Esophagus squamous epithelium (tissue), 5 donors: ENCODE data around the gene GSX1. TPM values are rescaled to one million over a fixed set of nuclear protein-coding genes. Genes with fewer than 3 reads are reported as not detected.

Experiments used
- DNase-seq: peaks from one replicate; lab custom pipeline; 2025; lab: John Stamatoyannopoulos, UW
- H3K27ac ChIP-seq, 4 donors: fragments of 200-600 bp; sonication (generic); one replicate each; pipeline ENCODE4 v1.5.1; 2016 to 2019; ENCODE audit warnings: mild to moderate bottlenecking in 1 of 4
- H3K27me3 ChIP-seq, 4 donors: fragments of 200-600 bp; sonication (generic); 1 replicate in 3 of 4; 2 replicates in 1 of 4; pipeline versions ENCODE4 v1.5.1 to v1.6.0; 2017 to 2021; ENCODE audit warnings: antibody characterized with exemption in 1 of 4
- H3K36me3 ChIP-seq, 3 donors: fragments of 200-600 bp; sonication (generic); one replicate each; pipeline ENCODE4 v1.5.1; 2016 to 2019
- H3K4me1 ChIP-seq, 3 donors: fragments of 200-600 bp; sonication (generic); one replicate each; pipeline ENCODE4 v1.5.1; 2017 to 2019
- H3K4me3 ChIP-seq, 4 donors: fragments of 200-600 bp; sonication (generic); 1 replicate in 3 of 4; 2 replicates in 1 of 4; pipeline ENCODE4 v1.5.1; 2016 to 2019; ENCODE audit warnings: mild to moderate bottlenecking in 2 of 4, moderate library complexity in 1 of 4
- H3K9me3 ChIP-seq, 3 donors: fragments of 200-600 bp; sonication (generic); one replicate each; pipeline ENCODE4 v1.5.1; 2016 to 2019
- POLR2A ChIP-seq, 4 donors: fragments of 450-650 bp; IDR thresholded peaks; one replicate each; pipeline ENCODE4 v1.6.1; 2017; ENCODE audit warnings: antibody characterized with exemption in 4 of 4, mild to moderate bottlenecking in 4 of 4, moderate library complexity in 3 of 4
- WGBS, 2 donors: methylation state at CpG; one replicate each; pipeline ENCODE4 v1.1.5; 2018; 5-methylcytosine and 5-hydroxymethylcytosine counted together
- intact Hi-C: fragments of 100-400 bp; cut with DNase I; formaldehyde crosslinking; loops from one replicate; pipeline ENCODE4 v1.15.0; 2022
- total RNA-seq, 4 donors: library from RNA; depleted of rRNA; stranded (reverse); fragments of >200 nt; gene quantifications; one replicate each; pipeline ENCODE4 v1.1.0, GENCODE V29; 2016
- TF ChIP-seq, protein P1 (sequence below), 6 experiments: fragments of 450-650 bp in 4 of 6; fragments of 200-600 bp in 2 of 6; sonication (generic) in 2 of 6; IDR thresholded peaks; one replicate each; pipeline ENCODE4 v1.5.1; 2016 to 2019; ENCODE audit warnings: antibody characterized with exemption in 6 of 6, mild to moderate bottlenecking in 4 of 6, moderate library complexity in 4 of 6
- donor health status: DM: yes; HTN: yes; CAD: no.

The GSX1 gene
- total RNA-seq, 4 donors from 2014 or later = not detected

DNA sequence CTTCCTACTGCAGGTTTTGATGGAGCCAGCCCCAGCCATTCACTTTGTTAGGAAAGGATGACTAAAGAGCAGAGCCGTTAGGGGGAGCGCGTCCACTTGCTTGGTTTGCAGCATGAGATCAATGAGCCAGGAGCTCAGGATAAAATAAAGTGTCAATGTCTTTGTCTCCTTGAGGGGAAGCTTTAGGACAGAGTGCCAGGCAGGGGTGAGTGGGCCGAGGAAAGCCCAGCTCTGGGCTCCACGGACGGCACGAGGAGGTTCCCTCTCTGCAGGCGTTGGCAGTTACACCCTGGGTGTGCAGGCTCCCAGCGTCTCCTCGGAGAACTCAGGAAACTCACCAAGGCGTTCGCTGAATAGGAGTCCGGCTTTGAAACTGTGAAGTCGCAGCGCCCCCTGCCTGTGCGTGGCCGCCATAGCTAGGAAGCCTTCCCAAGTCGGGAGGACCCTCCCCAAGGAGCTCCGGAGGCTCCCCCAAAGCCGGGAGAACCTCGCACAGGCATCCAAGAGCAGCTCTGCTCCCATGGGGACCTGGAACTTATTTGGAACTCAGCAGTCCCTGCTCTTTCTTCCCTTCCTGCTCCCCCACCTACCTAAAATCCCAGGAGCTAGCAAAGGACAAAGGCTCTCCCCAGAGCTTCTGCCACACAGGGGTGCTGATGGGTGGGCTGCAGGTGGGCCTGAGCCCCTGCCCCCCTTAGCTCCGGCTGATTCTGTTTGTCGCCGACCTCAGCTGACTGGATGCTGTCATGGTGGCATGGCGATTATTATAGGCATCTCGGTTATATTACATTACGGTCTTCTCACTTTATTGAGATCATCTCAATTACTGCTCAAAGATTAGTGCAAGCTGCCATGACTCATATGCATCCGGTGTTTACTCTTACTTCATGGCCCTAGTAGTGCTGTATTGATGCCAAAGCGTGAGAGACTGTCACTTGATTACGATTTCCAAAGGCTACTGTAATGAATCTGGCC lies 34.4 kb downstream of the GSX1 start:
- 5 to 12% methylated on average over 14 to 16 of the region's 30 CpGs for WGBS, 2 donors
- H3K27ac ChIP-seq = no peak overlapping the region

DNA sequence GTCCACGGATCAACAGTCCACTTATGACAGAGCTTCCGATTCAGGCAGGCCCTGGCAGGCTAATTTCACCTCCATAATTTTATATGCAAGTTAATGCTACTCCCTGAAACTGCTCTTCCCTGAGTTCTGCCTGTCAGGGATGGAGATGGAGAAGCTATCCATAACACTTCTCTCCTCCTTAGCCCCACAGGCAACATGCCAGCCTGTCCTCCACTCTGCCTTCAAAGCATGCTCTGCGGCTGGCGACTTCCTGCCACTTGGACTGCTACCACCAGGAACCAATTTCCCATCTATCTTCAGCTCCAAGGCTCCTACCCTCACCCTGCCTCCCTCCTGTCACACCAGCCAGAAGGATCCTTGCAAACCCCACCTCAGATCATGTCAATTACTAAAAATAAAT lies 35.4 kb downstream of the GSX1 start:
- peaks cover 0 to 18% (median 6%) of the 10 kb centered on the region in 3 donors for H3K4me1 ChIP-seq
- H3K36me3 ChIP-seq = no peaks in the 10 kb centered on the region
- TF ChIP-seq, protein P1, sequence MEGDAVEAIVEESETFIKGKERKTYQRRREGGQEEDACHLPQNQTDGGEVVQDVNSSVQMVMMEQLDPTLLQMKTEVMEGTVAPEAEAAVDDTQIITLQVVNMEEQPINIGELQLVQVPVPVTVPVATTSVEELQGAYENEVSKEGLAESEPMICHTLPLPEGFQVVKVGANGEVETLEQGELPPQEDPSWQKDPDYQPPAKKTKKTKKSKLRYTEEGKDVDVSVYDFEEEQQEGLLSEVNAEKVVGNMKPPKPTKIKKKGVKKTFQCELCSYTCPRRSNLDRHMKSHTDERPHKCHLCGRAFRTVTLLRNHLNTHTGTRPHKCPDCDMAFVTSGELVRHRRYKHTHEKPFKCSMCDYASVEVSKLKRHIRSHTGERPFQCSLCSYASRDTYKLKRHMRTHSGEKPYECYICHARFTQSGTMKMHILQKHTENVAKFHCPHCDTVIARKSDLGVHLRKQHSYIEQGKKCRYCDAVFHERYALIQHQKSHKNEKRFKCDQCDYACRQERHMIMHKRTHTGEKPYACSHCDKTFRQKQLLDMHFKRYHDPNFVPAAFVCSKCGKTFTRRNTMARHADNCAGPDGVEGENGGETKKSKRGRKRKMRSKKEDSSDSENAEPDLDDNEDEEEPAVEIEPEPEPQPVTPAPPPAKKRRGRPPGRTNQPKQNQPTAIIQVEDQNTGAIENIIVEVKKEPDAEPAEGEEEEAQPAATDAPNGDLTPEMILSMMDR (IDR thresholded peaks at IDR 0.05) = no peak
- TF ChIP-seq POLR2A (IDR thresholded peaks at IDR 0.05) = no peak
- DNase-seq = no peak
- 51 to 69% methylated on average over 4 of the region's 4 CpGs for WGBS, 2 donors
- intact Hi-C loops = loop anchor here (5.0 to 10.0 kb wide), 2 partner anchors 293 to 450 kb away; no protein-coding TSS in a partner anchor
- no peak overlapping the region for H3K4me3 ChIP-seq
- peaks cover 0 to 92% (median 5%) of the 10 kb centered on the region in 4 donors for H3K27me3 ChIP-seq
- H3K27ac ChIP-seq = no peak overlapping the region
- H3K9me3 ChIP-seq = no peaks in the 10 kb centered on the region

More for the DNA sequence above, 34.4 kb downstream of the GSX1 start:
- TF ChIP-seq POLR2A (IDR thresholded peaks at IDR 0.05) = peak in 1 of 4 donors; percentile 5
- TF ChIP-seq, protein P1 (IDR thresholded peaks at IDR 0.05) = peak; percentile 85 to 96 (median 94)
- peak overlapping the region in 1 of 4 donors; percentile 41 for H3K4me3 ChIP-seq
- intact Hi-C loops = loop anchor here (5.0 to 10.0 kb wide), 2 partner anchors 292 to 449 kb away; no protein-coding TSS in a partner anchor
- no peaks in the 10 kb centered on the region for H3K36me3 ChIP-seq
- peaks cover 0 to 92% (median 11%) of the 10 kb centered on the region in 4 donors for H3K27me3 ChIP-seq
- H3K4me1 ChIP-seq = peaks cover 0 to 18% (median 6%) of the 10 kb centered on the region in 3 donors
- DNase-seq = no peak
- no peaks in the 10 kb centered on the region for H3K9me3 ChIP-seq

DNA sequence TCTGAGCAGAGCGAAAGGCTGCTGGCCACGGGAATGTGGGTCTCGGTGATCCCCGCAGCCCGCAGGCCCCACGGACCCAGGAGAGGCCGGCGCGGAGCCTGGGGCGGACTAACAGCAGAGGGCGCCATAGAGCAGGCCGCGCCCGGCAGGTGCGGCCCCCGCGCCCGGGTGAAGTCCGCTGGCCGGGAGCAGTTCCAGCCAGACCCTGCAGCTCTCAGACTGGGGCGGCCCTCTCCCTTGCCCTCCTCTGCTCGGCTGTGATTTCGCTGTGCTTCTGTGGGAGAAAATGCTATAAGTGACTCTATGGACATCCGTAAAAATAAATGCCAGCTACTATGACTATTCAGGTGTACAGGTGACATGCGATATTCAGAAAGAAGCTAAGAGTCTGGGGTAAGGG lies 37.7 kb downstream of the GSX1 start:
- H3K36me3 ChIP-seq = no peaks in the 10 kb centered on the region
- intact Hi-C loops = loop anchor here (5.0 to 10.0 kb wide), 2 partner anchors 147 to 855 kb away; no protein-coding TSS in a partner anchor
- TF ChIP-seq, protein P1 (IDR thresholded peaks at IDR 0.05) = peak; percentile 79 to 94 (median 83)
- no peak for TF ChIP-seq POLR2A (IDR thresholded peaks at IDR 0.05)
- peak overlapping the region in 1 of 4 donors; percentile 44 for H3K4me3 ChIP-seq
- H3K4me1 ChIP-seq = peaks cover 0 to 18% (median 6%) of the 10 kb centered on the region in 3 donors
- H3K27ac ChIP-seq = no peak overlapping the region
- no peak for DNase-seq
- 3 to 16% methylated on average over 2 to 4 of the region's 25 CpGs for WGBS, 2 donors
- H3K9me3 ChIP-seq = no peaks in the 10 kb centered on the region
- peaks cover 0 to 92% (median 3%) of the 10 kb centered on the region in 4 donors for H3K27me3 ChIP-seq

DNA sequence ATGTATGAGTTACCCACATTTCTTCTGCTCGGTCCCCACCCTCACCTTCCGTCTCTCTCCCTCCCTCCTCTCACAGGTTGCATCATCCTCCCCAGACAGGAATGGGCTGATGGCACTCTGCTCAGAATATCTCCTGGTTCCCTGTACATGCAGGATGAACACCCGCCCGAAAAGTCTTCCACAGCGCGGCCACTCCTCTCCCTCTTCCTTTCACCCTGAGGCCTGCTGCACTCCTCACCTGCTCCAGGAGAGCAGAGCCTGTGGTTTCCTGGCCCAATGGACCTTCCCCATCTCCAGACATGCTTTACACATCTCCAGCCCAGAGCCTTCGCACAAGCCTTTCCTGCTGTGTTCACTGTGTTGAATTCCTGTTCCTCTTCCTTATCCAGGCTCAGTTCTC lies 40.9 kb downstream of the GSX1 start:
- Histone ChIP-seq H3K4me1 (peaks cover 0 to 7% (median 6%) of the 10 kb centered on the region in 3 donors), H3K27ac (no peak overlapping the region), H3K9me3 (no peaks in the 10 kb centered on the region), H3K36me3 (no peaks in the 10 kb centered on the region), H3K4me3 (no peak overlapping the region), H3K27me3 (peaks cover 0 to 90% (median 0%) of the 10 kb centered on the region in 4 donors)
- intact Hi-C loops = loop anchor here (5.0 to 10.0 kb wide), 2 partner anchors 144 to 858 kb away; no protein-coding TSS in a partner anchor
- DNase-seq = no peak
- 77 to 86% methylated on average over 7 of the region's 7 CpGs for WGBS, 2 donors
- no peak for TF ChIP-seq POLR2A (IDR thresholded peaks at IDR 0.05)
- TF ChIP-seq, protein P1 (IDR thresholded peaks at IDR 0.05) = no peak
